NB4 (cell line): ENCODE measurements around the gene CDK14.

Experiments
- DNase-seq: peaks from one replicate; pipeline ENCODE4 v3.0.0; 2010; ENCODE audit warnings: low read depth
- H3K4me3 ChIP-seq: one replicate; pipeline ENCODE4 v1.5.1; 2011; ENCODE audit warnings: mild to moderate bottlenecking, low read depth, low read length, moderate library complexity
- MYC ChIP-seq: IDR thresholded peaks from 2 replicates; pipeline ENCODE4 v1.6.1; 2011; ENCODE audit warnings: low read depth, low read length
- POLR2A ChIP-seq: IDR thresholded peaks from 2 replicates; pipeline ENCODE4 v1.6.1; 2011; ENCODE audit warnings: mild to moderate bottlenecking; ENCODE audit not compliant: insufficient read length; ENCODE audit errors: extremely low read depth
- TF ChIP-seq, protein P1 (sequence below): IDR thresholded peaks from one replicate; pipeline ENCODE4 v1.5.1; 2012; ENCODE audit warnings: low read depth, low read length
- TF ChIP-seq, protein P2 (sequence below): IDR thresholded peaks from 2 replicates; pipeline ENCODE4 v1.6.1; 2011; ENCODE audit warnings: low read depth, low read length

Gene CDK14

DNA sequence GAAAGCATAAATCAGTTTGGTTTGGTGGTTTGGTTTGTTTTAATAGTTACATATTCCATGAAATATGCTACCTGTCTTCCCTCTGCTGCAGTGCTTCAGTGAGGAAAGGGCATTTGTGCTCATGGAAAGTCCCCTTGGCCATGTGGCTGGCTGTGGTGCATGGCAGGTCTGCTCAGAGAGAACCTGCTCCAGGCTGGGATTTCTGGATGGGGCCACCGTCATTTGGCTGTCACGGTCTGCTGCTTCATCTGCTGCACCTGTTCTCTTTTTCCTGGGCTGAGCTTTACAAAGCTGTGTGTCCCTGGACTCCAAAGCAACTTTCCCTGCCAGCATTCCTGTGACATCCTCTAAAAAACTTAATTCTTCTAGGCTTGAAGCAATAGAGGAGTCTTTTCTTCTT is 8.9 kb downstream of the CDK14 start:
- DNase-seq: no peak

DNA sequence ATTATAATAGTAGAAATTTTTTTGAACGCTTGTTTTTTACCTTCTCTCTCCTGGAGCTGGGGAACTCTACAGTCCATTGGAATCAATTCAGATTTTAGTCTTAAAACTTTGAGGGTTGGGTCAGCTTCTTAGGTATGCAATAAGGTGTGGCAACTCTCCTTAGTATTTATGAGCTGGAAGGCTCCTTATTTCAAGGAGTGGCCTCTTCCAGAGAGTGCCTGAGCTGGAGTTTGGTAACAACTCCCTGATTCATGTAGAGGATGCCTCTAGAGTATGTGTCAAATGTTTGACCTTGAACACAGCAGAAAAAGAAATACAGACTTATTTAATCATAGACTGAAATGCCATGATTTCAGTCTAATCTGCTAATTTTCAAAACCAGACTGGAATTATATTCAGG is 11.1 kb downstream of the CDK14 start:
- DNase-seq: no peak
- H3K4me3 ChIP-seq: no peak overlapping the region
- TF ChIP-seq MYC (no peak), POLR2A (no peak)
- TF ChIP-seq, protein P1, sequence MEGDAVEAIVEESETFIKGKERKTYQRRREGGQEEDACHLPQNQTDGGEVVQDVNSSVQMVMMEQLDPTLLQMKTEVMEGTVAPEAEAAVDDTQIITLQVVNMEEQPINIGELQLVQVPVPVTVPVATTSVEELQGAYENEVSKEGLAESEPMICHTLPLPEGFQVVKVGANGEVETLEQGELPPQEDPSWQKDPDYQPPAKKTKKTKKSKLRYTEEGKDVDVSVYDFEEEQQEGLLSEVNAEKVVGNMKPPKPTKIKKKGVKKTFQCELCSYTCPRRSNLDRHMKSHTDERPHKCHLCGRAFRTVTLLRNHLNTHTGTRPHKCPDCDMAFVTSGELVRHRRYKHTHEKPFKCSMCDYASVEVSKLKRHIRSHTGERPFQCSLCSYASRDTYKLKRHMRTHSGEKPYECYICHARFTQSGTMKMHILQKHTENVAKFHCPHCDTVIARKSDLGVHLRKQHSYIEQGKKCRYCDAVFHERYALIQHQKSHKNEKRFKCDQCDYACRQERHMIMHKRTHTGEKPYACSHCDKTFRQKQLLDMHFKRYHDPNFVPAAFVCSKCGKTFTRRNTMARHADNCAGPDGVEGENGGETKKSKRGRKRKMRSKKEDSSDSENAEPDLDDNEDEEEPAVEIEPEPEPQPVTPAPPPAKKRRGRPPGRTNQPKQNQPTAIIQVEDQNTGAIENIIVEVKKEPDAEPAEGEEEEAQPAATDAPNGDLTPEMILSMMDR: no peak
- TF ChIP-seq, protein P2, sequence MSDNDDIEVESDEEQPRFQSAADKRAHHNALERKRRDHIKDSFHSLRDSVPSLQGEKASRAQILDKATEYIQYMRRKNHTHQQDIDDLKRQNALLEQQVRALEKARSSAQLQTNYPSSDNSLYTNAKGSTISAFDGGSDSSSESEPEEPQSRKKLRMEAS: no peak

More for the DNA sequence above, 8.9 kb downstream of the CDK14 start:
- no peak overlapping the region for H3K4me3 ChIP-seq
- TF ChIP-seq, protein P2: no peak
- TF ChIP-seq POLR2A (no peak), MYC (no peak)
- TF ChIP-seq, protein P1: no peak

DNA sequence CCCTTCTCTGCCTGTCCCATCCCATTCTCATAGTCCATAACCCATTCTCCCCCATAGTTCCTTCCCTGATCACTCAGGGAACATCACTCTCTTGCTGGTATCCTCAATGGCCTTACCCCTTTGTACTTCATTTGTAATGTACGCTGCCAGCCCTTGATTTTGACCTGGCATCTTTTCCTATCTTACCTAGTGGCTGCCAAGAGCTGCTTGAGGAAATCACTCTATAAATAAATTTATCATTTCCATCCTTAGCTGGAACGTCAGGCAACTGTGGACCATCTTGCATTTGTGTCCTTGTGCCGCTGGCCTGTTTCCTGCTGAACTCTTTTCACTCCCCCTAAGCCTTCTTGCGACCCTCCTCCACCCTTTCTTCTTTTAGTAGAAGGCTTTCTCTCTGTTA is 14.0 kb downstream of the CDK14 start:
- DNase-seq: no peak
- TF ChIP-seq, protein P1: no peak
- TF ChIP-seq MYC (no peak), POLR2A (no peak)
- TF ChIP-seq, protein P2: no peak
- no peak overlapping the region for H3K4me3 ChIP-seq

DNA sequence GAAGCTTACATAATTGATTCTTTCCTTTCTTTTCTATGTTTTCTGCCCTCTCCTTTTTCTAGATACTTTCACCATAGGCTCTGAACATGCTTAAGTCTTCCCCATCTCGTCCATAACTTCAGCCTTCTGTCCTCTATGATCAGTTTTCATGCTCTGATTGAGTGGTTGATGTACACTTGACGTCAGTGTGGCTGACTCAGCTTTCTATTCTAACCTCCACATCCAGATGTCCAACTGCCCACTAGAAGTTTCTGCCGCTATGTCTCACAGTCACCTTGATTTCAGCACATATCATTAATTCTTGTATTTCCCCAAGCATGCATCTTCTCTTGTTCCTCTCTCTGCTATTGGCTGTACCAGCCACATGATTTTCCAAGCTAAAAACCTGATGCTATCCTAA is 15.0 kb downstream of the CDK14 start:
- TF ChIP-seq POLR2A: no peak
- TF ChIP-seq, protein P2: no peak
- TF ChIP-seq MYC: no peak
- TF ChIP-seq, protein P1: no peak
- no peak overlapping the region for H3K4me3 ChIP-seq
- DNase-seq: no peak

DNA sequence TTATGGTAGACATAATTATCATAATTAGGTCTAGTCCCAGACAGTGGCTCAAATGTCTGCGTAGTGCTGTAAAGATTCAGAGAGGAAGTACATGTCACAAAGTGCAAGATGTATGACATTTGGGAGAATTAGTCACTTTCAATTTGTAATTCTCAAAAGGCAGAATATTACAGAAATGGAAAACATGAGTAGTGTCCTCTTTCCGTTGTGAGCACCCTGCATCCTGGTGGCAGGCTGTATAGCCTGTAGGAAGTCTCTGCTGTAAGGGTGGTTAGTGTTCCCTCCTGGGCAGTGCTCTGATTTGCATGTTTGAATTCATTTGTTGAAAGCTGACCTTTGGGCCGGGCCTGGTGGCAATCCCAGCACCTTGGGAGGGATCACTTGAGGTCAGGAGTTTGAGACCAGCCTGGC is 17.0 kb downstream of the CDK14 start:
- H3K4me3 ChIP-seq: no peak overlapping the region
- TF ChIP-seq MYC (no peak), POLR2A (no peak)
- TF ChIP-seq, protein P1: no peak
- TF ChIP-seq, protein P2: no peak
- DNase-seq: peak; percentile 44

DNA sequence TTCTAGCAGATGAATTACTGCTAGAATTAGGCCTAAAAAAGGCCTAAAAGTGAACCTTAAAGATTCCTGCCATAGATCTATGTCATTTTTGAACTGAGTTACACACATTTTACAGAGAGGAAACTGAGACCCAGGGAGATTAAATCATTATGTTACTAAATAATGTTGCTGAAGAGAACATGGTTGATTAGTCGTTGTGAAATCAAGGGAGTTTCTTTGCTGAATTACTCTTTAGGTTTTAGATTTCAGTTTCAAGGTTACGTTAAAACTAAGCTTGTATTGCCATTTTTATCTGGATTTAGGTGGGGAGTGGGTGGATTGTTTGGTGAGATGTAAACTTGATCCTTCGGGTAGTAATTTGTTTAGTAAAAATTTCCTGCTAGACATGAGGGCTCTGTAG is 21.3 kb downstream of the CDK14 start:
- no peak for DNase-seq
- no peak overlapping the region for H3K4me3 ChIP-seq
- TF ChIP-seq, protein P2: no peak
- TF ChIP-seq MYC (no peak), POLR2A (no peak)
- TF ChIP-seq, protein P1: no peak
